ENCODE measurements around the gene ULK2. TPM values are rescaled to one million over a fixed set of nuclear protein-coding genes. Genes with fewer than 3 reads are reported as not detected.

The ULK2 gene
- total RNA-seq, 1 experiment from 2014 or later, result 12.9 TPM

DNA sequence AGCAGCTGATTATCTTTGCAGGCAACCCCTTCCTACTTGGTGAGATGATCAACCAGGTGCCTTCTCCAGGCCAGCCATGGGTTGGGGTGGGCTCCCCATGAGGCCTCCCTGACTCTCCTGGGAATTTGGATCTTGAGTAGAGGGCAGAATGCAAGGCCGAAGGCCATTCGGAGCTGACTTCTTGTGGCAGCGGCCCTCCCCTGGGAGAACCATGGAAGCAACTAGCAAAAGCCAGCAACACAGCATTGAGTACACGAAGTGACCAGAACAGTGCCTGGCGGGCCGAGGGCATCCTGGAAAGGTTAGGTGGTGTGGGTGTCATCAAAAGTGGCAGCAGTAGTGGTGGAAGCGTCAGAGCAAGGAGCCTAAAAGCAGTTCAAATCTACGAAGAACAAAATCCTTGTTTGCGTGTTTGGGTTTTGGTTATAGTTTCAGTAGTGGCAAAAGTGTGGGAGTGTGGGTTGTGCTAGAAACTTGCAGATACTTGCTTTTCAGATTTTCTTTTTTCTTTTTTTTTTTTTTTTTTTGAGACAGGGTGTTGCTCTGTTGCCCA lies 117.6 kb downstream of the ULK2 start:
- Histone ChIP-seq H3K27me3 (replicated peaks; ENCODE audit: insufficient read depth, low read depth, low read length, poor library complexity) (no peaks in the 10 kb centered on the region), H3K4me1 (ENCODE audit: insufficient read depth, low read length, poor library complexity, severe bottlenecking) (no peaks in the 10 kb centered on the region), H3K4me3 (ENCODE audit: low read depth, low read length, poor library complexity, severe bottlenecking) (no peak overlapping the region), H3K27ac (ENCODE audit: low read depth, low read length, poor library complexity, severe bottlenecking) (no peak overlapping the region), H3K36me3 (ENCODE audit: insufficient read depth, low read length, poor library complexity, severe bottlenecking) (no peaks in the 10 kb centered on the region), H3K9me3 (ENCODE audit: low read depth, low read length, poor library complexity, severe bottlenecking) (no peaks in the 10 kb centered on the region)
- TF ChIP-seq EZH2 (IDR thresholded peaks at IDR 0.05; ENCODE audit: borderline replicate concordance, low read depth, low read length, poor library complexity, severe bottlenecking), result no peak
- TF ChIP-seq, protein P1, sequence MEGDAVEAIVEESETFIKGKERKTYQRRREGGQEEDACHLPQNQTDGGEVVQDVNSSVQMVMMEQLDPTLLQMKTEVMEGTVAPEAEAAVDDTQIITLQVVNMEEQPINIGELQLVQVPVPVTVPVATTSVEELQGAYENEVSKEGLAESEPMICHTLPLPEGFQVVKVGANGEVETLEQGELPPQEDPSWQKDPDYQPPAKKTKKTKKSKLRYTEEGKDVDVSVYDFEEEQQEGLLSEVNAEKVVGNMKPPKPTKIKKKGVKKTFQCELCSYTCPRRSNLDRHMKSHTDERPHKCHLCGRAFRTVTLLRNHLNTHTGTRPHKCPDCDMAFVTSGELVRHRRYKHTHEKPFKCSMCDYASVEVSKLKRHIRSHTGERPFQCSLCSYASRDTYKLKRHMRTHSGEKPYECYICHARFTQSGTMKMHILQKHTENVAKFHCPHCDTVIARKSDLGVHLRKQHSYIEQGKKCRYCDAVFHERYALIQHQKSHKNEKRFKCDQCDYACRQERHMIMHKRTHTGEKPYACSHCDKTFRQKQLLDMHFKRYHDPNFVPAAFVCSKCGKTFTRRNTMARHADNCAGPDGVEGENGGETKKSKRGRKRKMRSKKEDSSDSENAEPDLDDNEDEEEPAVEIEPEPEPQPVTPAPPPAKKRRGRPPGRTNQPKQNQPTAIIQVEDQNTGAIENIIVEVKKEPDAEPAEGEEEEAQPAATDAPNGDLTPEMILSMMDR (conservative IDR thresholded peaks at IDR 0.05; ENCODE audit: low read depth, low read length), result no peak
- ChIA-PET CTCF (no interaction called here), POLR2A (ENCODE audit: low non-redundant PET) (interaction anchor here (0.6 kb wide), 2 partner anchors 322 to 443 kb away, joined by 3 to 7 read pairs; no protein-coding TSS in a partner anchor)
- no TSS peak for BruUV-seq (replicated peaks)
- intact Hi-C loops (cut with micrococcal nuclease; ENCODE audit: unreplicated experiment), result no loop called here
- DNase-seq (ENCODE audit: low spot score), result no peak

DNA sequence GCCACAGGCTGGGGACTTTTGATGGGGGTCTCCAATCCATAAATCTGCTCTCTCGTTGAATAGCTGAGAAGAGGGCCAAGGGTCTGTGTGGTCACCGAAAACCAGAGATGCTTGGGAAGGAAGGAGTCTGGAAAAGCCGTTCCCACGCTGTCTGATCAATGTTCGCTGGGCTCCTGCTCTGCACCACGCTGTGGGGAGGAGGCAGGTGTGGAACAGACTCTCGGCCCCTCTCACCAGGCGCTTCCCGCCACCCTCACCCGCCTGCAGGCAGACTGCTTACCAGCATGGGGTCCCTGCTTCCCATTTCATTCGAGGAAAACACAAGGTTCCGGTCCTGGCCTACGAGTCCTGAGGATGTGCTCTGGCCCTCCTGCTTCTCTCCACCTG lies 118.9 kb downstream of the ULK2 start:
- Histone ChIP-seq H3K36me3 (ENCODE audit: insufficient read depth, low read length, poor library complexity, severe bottlenecking) (no peaks in the 10 kb centered on the region), H3K9me3 (ENCODE audit: low read depth, low read length, poor library complexity, severe bottlenecking) (no peaks in the 10 kb centered on the region), H3K27ac (ENCODE audit: low read depth, low read length, poor library complexity, severe bottlenecking) (no peak overlapping the region), H3K4me1 (ENCODE audit: insufficient read depth, low read length, poor library complexity, severe bottlenecking) (no peaks in the 10 kb centered on the region), H3K27me3 (replicated peaks; ENCODE audit: insufficient read depth, low read depth, low read length, poor library complexity) (no peaks in the 10 kb centered on the region), H3K4me3 (ENCODE audit: low read depth, low read length, poor library complexity, severe bottlenecking) (no peak overlapping the region)
- ChIA-PET POLR2A (ENCODE audit: low non-redundant PET) (no interaction called here), CTCF (no interaction called here)
- TF ChIP-seq, protein P1 (conservative IDR thresholded peaks at IDR 0.05; ENCODE audit: low read depth, low read length), result no peak
- no peak for TF ChIP-seq EZH2 (IDR thresholded peaks at IDR 0.05; ENCODE audit: borderline replicate concordance, low read depth, low read length, poor library complexity, severe bottlenecking)
- intact Hi-C loops (cut with micrococcal nuclease; ENCODE audit: unreplicated experiment), result no loop called here
- no peak for DNase-seq (ENCODE audit: low spot score)
- BruUV-seq (replicated peaks), result no TSS peak

DNA sequence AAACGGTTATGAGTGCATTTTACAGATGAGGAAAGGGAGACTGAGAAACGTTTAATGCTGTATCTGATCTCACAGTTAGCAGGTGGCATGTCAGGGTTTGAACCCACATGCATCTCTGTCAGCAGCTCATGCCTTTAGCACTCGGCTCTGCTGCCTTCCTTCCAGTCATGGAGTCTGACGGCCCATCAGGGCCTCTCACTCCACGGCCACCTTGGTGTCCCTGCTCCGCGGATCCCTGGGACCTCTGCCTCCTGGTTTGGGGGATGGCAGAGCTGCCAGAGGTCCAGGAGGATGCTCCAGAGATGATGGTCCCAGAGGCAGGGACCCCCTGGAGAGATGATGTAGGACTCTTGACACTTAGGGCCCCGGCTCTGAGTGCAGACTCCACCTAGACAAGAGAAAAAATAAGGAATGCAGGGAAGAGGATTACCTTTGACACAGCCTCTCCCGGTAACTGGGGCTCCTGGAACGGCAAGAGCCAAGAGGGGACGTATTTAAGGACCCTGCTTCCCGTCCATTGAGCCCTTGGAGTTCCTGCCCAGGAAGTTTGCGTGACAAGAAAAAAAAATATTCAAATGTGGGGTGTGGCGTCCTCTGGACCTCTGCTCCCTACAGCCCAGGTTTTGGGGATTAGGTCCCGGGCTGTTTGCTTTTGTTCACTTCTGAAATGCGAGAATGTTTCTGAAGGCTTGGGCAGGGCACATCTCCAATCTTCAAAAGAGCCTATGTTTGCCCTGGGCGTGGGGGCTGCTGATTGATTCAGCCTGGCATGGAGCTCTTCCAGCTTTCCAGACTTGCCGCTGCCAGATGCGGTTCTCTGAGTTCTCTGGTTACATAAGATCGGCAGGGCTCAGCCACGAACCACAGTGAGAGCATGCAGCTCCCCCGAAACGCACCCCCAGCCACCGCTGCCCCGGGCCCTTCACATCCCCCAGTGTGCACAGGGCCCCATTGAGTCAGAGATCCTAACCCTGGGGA lies 119.6 kb downstream of the ULK2 start, which contains the start of gene ALDH3A1:
TSS of gene ALDH3A1 (minus strand) at position 470 of the 978 bp plus-strand sequence. CDS start 3,169 bp downstream, outside the sequence.
- Histone ChIP-seq H3K27ac (ENCODE audit: low read depth, low read length, poor library complexity, severe bottlenecking) (no peak within 1 kb of the TSS), H3K4me1 (ENCODE audit: insufficient read depth, low read length, poor library complexity, severe bottlenecking) (no peaks in the 10 kb centered on the region), H3K27me3 (replicated peaks; ENCODE audit: insufficient read depth, low read depth, low read length, poor library complexity) (no peaks in the 10 kb centered on the region), H3K36me3 (ENCODE audit: insufficient read depth, low read length, poor library complexity, severe bottlenecking) (no peaks in the 10 kb centered on the region), H3K9me3 (ENCODE audit: low read depth, low read length, poor library complexity, severe bottlenecking) (no peaks in the 10 kb centered on the region), H3K4me3 (ENCODE audit: low read depth, low read length, poor library complexity, severe bottlenecking) (no peak within 1 kb of the TSS)
- ChIA-PET CTCF (no interaction called here), POLR2A (ENCODE audit: low non-redundant PET) (no interaction called here)
- BruUV-seq (replicated peaks), result no TSS peak
- no peak for DNase-seq (ENCODE audit: low spot score)
- intact Hi-C loops (cut with micrococcal nuclease; ENCODE audit: unreplicated experiment), result no loop called here
- TF ChIP-seq, protein P1 (conservative IDR thresholded peaks at IDR 0.05; ENCODE audit: low read depth, low read length), result no peak
- TF ChIP-seq EZH2 (IDR thresholded peaks at IDR 0.05; ENCODE audit: borderline replicate concordance, low read depth, low read length, poor library complexity, severe bottlenecking), result no peak
